Mesendoderm (in vitro differentiated cells): ENCODE results near the gene TMEM9. TPM values are rescaled to one million over a fixed set of nuclear protein-coding genes. Genes with fewer than 3 reads are reported as not detected.
A peak's percentile ranks its signal among the peaks of the same experiment; 100 is the strongest.

ENCODE experiments used
- DNase-seq: peaks from one replicate; pipeline ENCODE4 v3.0.0; 2013
- H2AK5ac ChIP-seq: 2 replicates; pipeline ENCODE4 v1.6.1; 2013; ENCODE audit warnings: low read length, inconsistent platforms
- H2BK120ac ChIP-seq: 2 replicates; pipeline ENCODE4 v1.6.1; 2013; ENCODE audit warnings: low read depth, mild to moderate bottlenecking, low read length, moderate library complexity, mixed read lengths
- H2BK15ac ChIP-seq: replicated peaks from 2 replicates; pipeline ENCODE4 v1.6.1; 2013; ENCODE audit warnings: low read depth, mild to moderate bottlenecking, moderate library complexity
- H2BK5ac ChIP-seq: 2 replicates; pipeline ENCODE4 v1.6.1; 2013; ENCODE audit warnings: low read length, inconsistent platforms
- H3K18ac ChIP-seq: 2 replicates; pipeline ENCODE4 v1.6.1; 2013; ENCODE audit warnings: mild to moderate bottlenecking, low read length, mixed read lengths
- H3K23ac ChIP-seq: one replicate; pipeline ENCODE4 v1.6.1; 2013; ENCODE audit warnings: low read length
- H3K27ac ChIP-seq: 2 replicates; pipeline ENCODE4 v1.5.1; 2013; ENCODE audit warnings: low read depth, mild to moderate bottlenecking, inconsistent platforms, low read length, moderate library complexity
- H3K27me3 ChIP-seq: 2 replicates; pipeline ENCODE4 v1.6.1; 2013; ENCODE audit warnings: low read length, control low read depth, mild to moderate bottlenecking, inconsistent platforms; ENCODE audit not compliant: insufficient read depth, poor library complexity
- H3K36me3 ChIP-seq: 2 replicates; pipeline ENCODE4 v1.6.1; 2013; ENCODE audit warnings: low read length, inconsistent platforms; ENCODE audit not compliant: control insufficient read depth, insufficient read depth
- H3K4ac ChIP-seq: one replicate; pipeline ENCODE4 v1.6.1; 2013; ENCODE audit warnings: low read depth, mild to moderate bottlenecking, low read length, moderate library complexity
- H3K4me1 ChIP-seq: 2 replicates; pipeline ENCODE4 v1.6.1; 2013; ENCODE audit warnings: low read depth, low read length, inconsistent platforms; ENCODE audit not compliant: control insufficient read depth
- H3K4me2 ChIP-seq: 2 replicates; pipeline ENCODE4 v1.6.1; 2013; ENCODE audit warnings: low read length
- H3K4me3 ChIP-seq: 2 replicates; pipeline ENCODE4 v1.5.1; 2013; ENCODE audit warnings: mild to moderate bottlenecking, low read length
- H3K56ac ChIP-seq: one replicate; pipeline ENCODE4 v1.6.1; 2013; ENCODE audit warnings: low read length
- H3K79me1 ChIP-seq: 2 replicates; pipeline ENCODE4 v1.6.1; 2013; ENCODE audit warnings: low read length, inconsistent platforms
- H3K79me2 ChIP-seq: 2 replicates; pipeline ENCODE4 v1.6.1; 2013; ENCODE audit warnings: mild to moderate bottlenecking, low read length; ENCODE audit not compliant: control insufficient read depth, insufficient read depth
- H3K9ac ChIP-seq: 2 replicates; pipeline ENCODE4 v1.6.1; 2013; ENCODE audit warnings: low read length, inconsistent platforms
- H4K5ac ChIP-seq: one replicate; pipeline ENCODE4 v1.6.1; 2013; ENCODE audit warnings: low read length
- H4K8ac ChIP-seq: one replicate; pipeline ENCODE4 v1.6.1; 2013; ENCODE audit warnings: low read depth, mild to moderate bottlenecking, control low read depth, low read length, moderate library complexity
- WGBS: extraction: QIAGEN DNeasy Blood & Tissue Kit; methylation state at CpG from one replicate; pipeline ENCODE4 v1.1.7; 2013; ENCODE audit warnings: low lambda C conversion rate, missing lambda C conversion rate; ENCODE audit not compliant: insufficient coverage; ENCODE audit errors: extremely low coverage; 5-methylcytosine and 5-hydroxymethylcytosine counted together
- polyA plus RNA-seq, 2 experiments: library from polyadenylated mRNA; stranded (reverse); fragments of 200-250 nt; gene quantifications; one replicate each; pipeline ENCODE4 v1.2.3, GENCODE V29; 2013

The TMEM9 gene
- polyA plus RNA-seq (2013, experiment 1 of 2): 40.1 TPM
- polyA plus RNA-seq (2013, experiment 2 of 2): 41.4 TPM

- peak; percentile 98 for DNase-seq
- no peak within 1 kb of the TSS for H3K27ac ChIP-seq
Measured at GRCh38 chr1:201154389-201155165, at the start of gene TMEM9. TMEM9 (minus strand) TSS chr1:201154474; CDS start chr1:201153923, 551 bp downstream.

DNA sequence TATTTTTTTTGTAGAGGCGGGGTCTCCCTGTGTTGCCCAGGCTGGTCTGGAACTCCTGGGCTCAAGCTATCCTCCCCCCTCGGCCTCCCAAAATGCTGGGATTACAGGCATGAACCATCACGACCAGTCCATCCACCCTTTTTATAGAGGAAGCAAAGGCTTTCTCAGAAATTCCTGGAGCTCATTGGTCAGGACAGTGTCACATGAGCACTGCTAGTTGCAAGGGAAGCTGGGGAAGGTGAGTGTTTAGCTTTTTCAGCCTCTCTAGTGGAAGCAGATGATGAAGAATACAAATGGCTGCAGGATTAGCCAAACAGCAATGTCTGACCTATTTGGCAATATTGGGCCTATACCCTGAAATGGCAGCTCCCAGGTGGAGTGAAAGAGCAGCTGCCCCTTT, 44.3 kb upstream of the TMEM9 start:
- no peaks in the 10 kb centered on the region for H3K79me1 ChIP-seq
- H3K4me2 ChIP-seq: no peak overlapping the region
- H3K9ac ChIP-seq: no peak overlapping the region
- no peaks in the 10 kb centered on the region for H3K36me3 ChIP-seq
- no peak overlapping the region for H3K4ac ChIP-seq
- H3K27ac ChIP-seq: no peak overlapping the region
- H2BK5ac ChIP-seq: no peak overlapping the region
- H3K23ac ChIP-seq: no peak overlapping the region
- no peak overlapping the region for H4K5ac ChIP-seq
- no peak overlapping the region for H3K56ac ChIP-seq
- DNase-seq: no peak
- H3K4me1 ChIP-seq: no peaks in the 10 kb centered on the region
- H4K8ac ChIP-seq: no peak overlapping the region
- no CpG with 5 or more reads among the region's 3 CpGs for WGBS
- H3K79me2 ChIP-seq: no peaks in the 10 kb centered on the region
- H3K4me3 ChIP-seq: no peak overlapping the region
- no peak overlapping the region for H3K18ac ChIP-seq
- H3K27me3 ChIP-seq: no peaks in the 10 kb centered on the region
- no peak overlapping the region for H2BK15ac ChIP-seq
- no peak overlapping the region for H2AK5ac ChIP-seq
- no peak overlapping the region for H2BK120ac ChIP-seq

More at GRCh38 chr1:201154389-201155165, at the start of gene TMEM9:
- Histone ChIP-seq H3K79me1 (peaks cover 10% of the 10 kb centered on the region), H3K36me3 (peaks cover 6% of the 10 kb centered on the region), H2BK120ac (no peak within 1 kb of the TSS), H4K5ac (peak within 1 kb of the TSS; percentile 68), H4K8ac (no peak within 1 kb of the TSS), H2AK5ac (peak within 1 kb of the TSS; percentile 84), H2BK5ac (peak within 1 kb of the TSS; percentile 52), H3K79me2 (peaks cover 12% of the 10 kb centered on the region), H3K27me3 (no peaks in the 10 kb centered on the region), H3K18ac (peak within 1 kb of the TSS; percentile 94), H3K4me2 (peak within 1 kb of the TSS; percentile 52), H3K23ac (peak within 1 kb of the TSS; percentile 100), H3K4me1 (peaks cover 2% of the 10 kb centered on the region), H2BK15ac (no peak within 1 kb of the TSS), H3K4me3 (peak within 1 kb of the TSS; percentile 93), H3K9ac (peak within 1 kb of the TSS; percentile 74), H3K56ac (peak within 1 kb of the TSS; percentile 82), H3K4ac (peak within 1 kb of the TSS; percentile 61)
- WGBS: no CpG with 5 or more reads among the region's 31 CpGs

GRCh38 chr1:201194046-201194445, 39.8 kb upstream of the TMEM9 start:
- Histone ChIP-seq H3K56ac (no peak overlapping the region), H3K4me3 (no peak overlapping the region), H2BK120ac (no peak overlapping the region), H3K4me2 (no peak overlapping the region), H4K5ac (no peak overlapping the region), H3K79me1 (no peaks in the 10 kb centered on the region), H3K4me1 (no peaks in the 10 kb centered on the region), H3K27me3 (no peaks in the 10 kb centered on the region), H2BK5ac (no peak overlapping the region), H3K9ac (no peak overlapping the region), H3K27ac (no peak overlapping the region), H3K4ac (no peak overlapping the region), H3K36me3 (no peaks in the 10 kb centered on the region), H2BK15ac (no peak overlapping the region), H4K8ac (no peak overlapping the region), H3K18ac (no peak overlapping the region), H2AK5ac (no peak overlapping the region), H3K79me2 (no peaks in the 10 kb centered on the region), H3K23ac (no peak overlapping the region)
- no CpG with 5 or more reads among the region's 6 CpGs for WGBS
- DNase-seq: no peak

DNA sequence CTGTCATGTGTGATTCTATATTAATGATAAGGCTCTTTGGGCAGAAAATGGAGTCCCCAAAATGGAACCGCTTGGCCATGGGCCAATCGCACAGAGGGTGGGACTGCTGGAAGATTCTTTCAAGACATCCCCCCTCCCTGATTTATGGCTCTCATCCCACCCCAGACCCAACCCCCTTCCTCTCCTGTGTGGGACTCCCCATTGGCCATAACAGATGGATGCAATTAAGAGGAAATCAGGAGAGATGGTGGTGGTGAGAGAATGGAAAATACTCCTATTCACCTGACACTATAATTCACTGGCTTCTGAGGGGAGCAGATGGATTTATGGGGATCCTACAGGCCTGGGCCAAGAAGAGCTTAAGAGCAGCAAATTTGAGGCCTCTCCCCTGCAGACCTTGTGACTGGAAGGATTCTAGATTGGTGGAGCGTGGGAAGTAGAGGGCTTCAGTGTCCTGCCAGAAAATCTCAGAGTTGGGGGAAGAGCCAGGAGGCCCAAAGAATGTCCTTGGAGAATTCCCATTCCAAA, 38.1 kb upstream of the TMEM9 start:
- Histone ChIP-seq H3K79me1 (no peaks in the 10 kb centered on the region), H2BK120ac (no peak overlapping the region), H3K18ac (no peak overlapping the region), H2AK5ac (no peak overlapping the region), H3K27ac (no peak overlapping the region), H2BK5ac (no peak overlapping the region), H3K23ac (no peak overlapping the region), H3K4me3 (no peak overlapping the region), H3K36me3 (no peaks in the 10 kb centered on the region), H3K4ac (no peak overlapping the region), H3K4me2 (no peak overlapping the region), H4K8ac (no peak overlapping the region), H4K5ac (no peak overlapping the region), H3K9ac (no peak overlapping the region), H3K27me3 (no peaks in the 10 kb centered on the region), H3K56ac (no peak overlapping the region), H2BK15ac (no peak overlapping the region), H3K4me1 (no peaks in the 10 kb centered on the region), H3K79me2 (no peaks in the 10 kb centered on the region)
- no CpG with 5 or more reads among the region's 3 CpGs for WGBS
- DNase-seq: no peak

GRCh38 chr1:201191653-201192260, 37.5 kb upstream of the TMEM9 start:
- H3K27ac ChIP-seq: no peak overlapping the region
- H4K5ac ChIP-seq: no peak overlapping the region
- no peak overlapping the region for H2BK120ac ChIP-seq
- no peak overlapping the region for H3K9ac ChIP-seq
- no peak overlapping the region for H2BK5ac ChIP-seq
- no peaks in the 10 kb centered on the region for H3K27me3 ChIP-seq
- H3K79me2 ChIP-seq: no peaks in the 10 kb centered on the region
- H2BK15ac ChIP-seq: no peak overlapping the region
- DNase-seq: no peak
- H3K4me2 ChIP-seq: no peak overlapping the region
- WGBS: no CpG with 5 or more reads among the region's 18 CpGs
- no peak overlapping the region for H3K4me3 ChIP-seq
- no peaks in the 10 kb centered on the region for H3K4me1 ChIP-seq
- H3K4ac ChIP-seq: no peak overlapping the region
- H4K8ac ChIP-seq: no peak overlapping the region
- no peak overlapping the region for H2AK5ac ChIP-seq
- no peaks in the 10 kb centered on the region for H3K79me1 ChIP-seq
- H3K36me3 ChIP-seq: no peaks in the 10 kb centered on the region
- no peak overlapping the region for H3K23ac ChIP-seq
- no peak overlapping the region for H3K56ac ChIP-seq
- H3K18ac ChIP-seq: no peak overlapping the region
